Uterus (tissue), 2 donors: ENCODE measurements around the gene FBH1.

Experiments
- CTCF ChIP-seq, 4 experiments: fragments of 200-600 bp in 2 of 4; fragments of 450-650 bp in 2 of 4; sonication (generic) in 2 of 4; IDR thresholded peaks; one replicate each; pipeline ENCODE4 v1.5.1; 2016 to 2019; ENCODE audit warnings: antibody characterized with exemption in 4 of 4, mild to moderate bottlenecking in 2 of 4, moderate library complexity in 1 of 4
- POLR2A ChIP-seq, 2 donors: fragments of 450-650 bp; IDR thresholded peaks; one replicate each; pipeline ENCODE4 v1.6.1; 2016; ENCODE audit warnings: antibody characterized with exemption in 2 of 2, mild to moderate bottlenecking in 1 of 2, moderate library complexity in 1 of 2

- TF ChIP-seq CTCF (IDR thresholded peaks at IDR 0.05) (peak in 3 of 4 experiments; percentile 32 to 43 (median 35)), POLR2A (IDR thresholded peaks at IDR 0.05) (peak; percentile 32 to 54)
Observed at GRCh38 chr10:5977471-5978229, 87.6 kb downstream of the FBH1 start, which contains the start of gene IL15RA.
